H1 (cell line): ENCODE results near the gene CPPED1. TPM values are rescaled to one million over a fixed set of nuclear protein-coding genes. Genes with fewer than 3 reads are reported as not detected.
"Not testable (repeated sequence)": the region's sequence is repeated elsewhere in the genome, so short reads cannot be mapped to it uniquely, and the experiment has no call there.

ENCODE experiments used
- CTCF ChIA-PET: fragments of 300-600 bp; sonication (Branson Sonifier 250); formaldehyde crosslinking; loops from one replicate; lab custom pipeline; 2021; ENCODE audit not compliant: partially characterized antibody; lab: Charles Lee
- POLR2A ChIA-PET: fragments of 300-600 bp; sonication (Branson Sonifier 250); formaldehyde crosslinking; loops from one replicate; lab custom pipeline; 2021; ENCODE audit warnings: inconsistent platforms; ENCODE audit not compliant: partially characterized antibody; lab: Charles Lee
- DNase-seq, 2 experiments: peaks; one replicate each; pipeline versions ENCODE4 v3.0.0 to v3.0.0-alpha.2; 2010 to 2022; ENCODE audit warnings: low spot score in 2 of 2, low read depth in 1 of 2, mixed read lengths in 1 of 2
- FAIRE-seq: peaks from 2 replicates; lab custom pipeline; 2011; peaks lifted over from hg19 to GRCh38; lab: Jason Lieb, UNC
- H2AFZ ChIP-seq: 2 replicates; pipeline ENCODE4 v1.8.1; 2012; ENCODE audit warnings: low read length, inconsistent platforms
- H2AK5ac ChIP-seq: 2 replicates; pipeline ENCODE4 v1.6.1; 2013; ENCODE audit warnings: low read depth, low read length
- H2BK120ac ChIP-seq: replicated peaks from 2 replicates; pipeline ENCODE3; 2013; ENCODE audit warnings: low read depth, low read length, inconsistent platforms
- H2BK12ac ChIP-seq: 2 replicates; pipeline ENCODE4 v1.6.1; 2013; ENCODE audit warnings: low read depth, low read length
- H2BK15ac ChIP-seq: 2 replicates; pipeline ENCODE4 v1.6.1; 2013; ENCODE audit warnings: low read length
- H2BK20ac ChIP-seq: 2 replicates; pipeline ENCODE4 v1.6.1; 2013; ENCODE audit warnings: low read length
- H2BK5ac ChIP-seq: 2 replicates; pipeline ENCODE4 v1.6.1; 2013; ENCODE audit warnings: low read depth, low read length
- H3K14ac ChIP-seq: 2 replicates; pipeline ENCODE4 v1.6.1; 2013; ENCODE audit warnings: inconsistent platforms; ENCODE audit not compliant: insufficient read length
- H3K18ac ChIP-seq: 2 replicates; pipeline ENCODE4 v1.6.1; 2013; ENCODE audit warnings: low read length; ENCODE audit errors: extremely low read depth
- H3K23ac ChIP-seq: 2 replicates; pipeline ENCODE4 v1.6.1; 2013; ENCODE audit warnings: inconsistent platforms; ENCODE audit not compliant: insufficient read length
- H3K23me2 ChIP-seq: 2 replicates; pipeline ENCODE4 v1.6.1; 2013; ENCODE audit warnings: low read depth, low read length
- H3K27ac ChIP-seq: 2 replicates; pipeline ENCODE4 v1.6.1; 2011; ENCODE audit warnings: low read depth, low read length, inconsistent platforms
- H3K27me3 ChIP-seq, 4 experiments: replicated peaks in 1 of 4; 1 replicate in 1 of 4; 2 replicates in 3 of 4; pipeline versions ENCODE4 v1.6.1 to v1.8.1; 2011 to 2013; ENCODE audit warnings: low read length in 3 of 4, mild to moderate bottlenecking in 3 of 4, inconsistent platforms in 2 of 4, mixed read lengths in 2 of 4, moderate library complexity in 1 of 4; ENCODE audit not compliant: control insufficient read depth in 3 of 4, insufficient read depth in 3 of 4; ENCODE audit errors: extremely low read depth in 1 of 4
- H3K36me3 ChIP-seq, 4 experiments: 2 replicates each; pipeline versions ENCODE4 v1.6.1 to v1.8.1; 2011 to 2013; ENCODE audit warnings: mild to moderate bottlenecking in 4 of 4, low read length in 3 of 4, moderate library complexity in 2 of 4, control low read depth in 1 of 4, inconsistent platforms in 1 of 4; ENCODE audit not compliant: insufficient read depth in 4 of 4, control insufficient read depth in 2 of 4
- H3K4ac ChIP-seq: replicated peaks from 2 replicates; pipeline ENCODE3; 2013; ENCODE audit warnings: low read length, low read depth, mixed read lengths, inconsistent platforms; ENCODE audit not compliant: insufficient read length
- H3K4me1 ChIP-seq, 4 experiments: replicated peaks in 1 of 4; 1 replicate in 1 of 4; 2 replicates in 3 of 4; pipeline versions ENCODE4 v1.6.1 to v1.8.1; 2011 to 2013; ENCODE audit warnings: low read length in 3 of 4, inconsistent platforms in 2 of 4, mixed read lengths in 1 of 4; ENCODE audit not compliant: insufficient read depth in 4 of 4, control insufficient read depth in 3 of 4
- H3K4me2 ChIP-seq, 2 experiments: 2 replicates each; pipeline versions ENCODE4 v1.6.1 to v1.8.1; 2011 to 2013; ENCODE audit warnings: low read depth in 2 of 2, low read length in 2 of 2, control low read depth in 1 of 2, inconsistent platforms in 1 of 2, mild to moderate bottlenecking in 1 of 2; ENCODE audit not compliant: insufficient read depth in 1 of 2
- H3K4me3 ChIP-seq, 4 experiments: fragments of 200-600, 300-600 bp in 1 of 4; sonication (generic), shearing (Covaris generic), sonication (Bioruptor Twin) in 1 of 4; 2 replicates each; pipeline versions ENCODE4 v1.5.1 to v1.8.1; 2011 to 2016; ENCODE audit warnings: low read length in 4 of 4, low read depth in 3 of 4, control low read depth in 2 of 4, inconsistent platforms in 2 of 4, mild to moderate bottlenecking in 2 of 4, mixed read lengths in 1 of 4, moderate library complexity in 1 of 4; ENCODE audit not compliant: insufficient read depth in 2 of 4; ENCODE audit errors: extremely low read depth in 1 of 4
- H3K56ac ChIP-seq: replicated peaks from 2 replicates; pipeline ENCODE3; 2013; ENCODE audit warnings: low read depth, mild to moderate bottlenecking, mixed read lengths, low read length, inconsistent platforms; ENCODE audit not compliant: insufficient read length
- H3K79me1 ChIP-seq: 2 replicates; pipeline ENCODE4 v1.6.1; 2013; ENCODE audit warnings: low read depth, low read length, control low read depth
- H3K79me2 ChIP-seq, 2 experiments: 2 replicates each; pipeline versions ENCODE4 v1.6.1 to v1.8.1; 2012 to 2013; ENCODE audit warnings: low read length in 2 of 2, mild to moderate bottlenecking in 2 of 2, inconsistent platforms in 1 of 2; ENCODE audit not compliant: insufficient read depth in 2 of 2, control insufficient read depth in 1 of 2
- H3K9ac ChIP-seq, 4 experiments: replicated peaks in 1 of 4; 1 replicate in 1 of 4; 2 replicates in 3 of 4; pipeline versions ENCODE4 v1.6.1 to v1.8.1; 2011 to 2013; ENCODE audit warnings: low read depth in 3 of 4, low read length in 3 of 4, control low read depth in 2 of 4, mild to moderate bottlenecking in 2 of 4, moderate library complexity in 2 of 4, inconsistent platforms in 1 of 4; ENCODE audit errors: extremely low read depth in 1 of 4
- H3K9me3 ChIP-seq, 2 experiments: 2 replicates each; pipeline versions ENCODE4 v1.6.1 to v1.8.1; 2012 to 2013; ENCODE audit warnings: mild to moderate bottlenecking in 2 of 2, moderate library complexity in 2 of 2, control low read depth in 1 of 2, inconsistent platforms in 1 of 2, low read depth in 1 of 2, low read length in 1 of 2, mixed read lengths in 1 of 2; ENCODE audit not compliant: insufficient read depth in 2 of 2
- H4K20me1 ChIP-seq, 2 experiments: replicated peaks in 1 of 2; 2 replicates each; pipeline versions ENCODE3 to v1.8.1; 2011 to 2013; ENCODE audit warnings: inconsistent platforms in 2 of 2, low read length in 2 of 2, mild to moderate bottlenecking in 1 of 2; ENCODE audit not compliant: insufficient read depth in 2 of 2, control insufficient read depth in 1 of 2
- H4K5ac ChIP-seq: 2 replicates; pipeline ENCODE4 v1.6.1; 2013; ENCODE audit warnings: low read length, low read depth, mixed read lengths, inconsistent platforms; ENCODE audit not compliant: insufficient read length
- H4K8ac ChIP-seq: 2 replicates; pipeline ENCODE4 v1.8.0; 2013; ENCODE audit warnings: mild to moderate bottlenecking, moderate library complexity, low read length, inconsistent platforms; ENCODE audit not compliant: insufficient read depth; ENCODE audit errors: extremely low read depth
- H4K91ac ChIP-seq: replicated peaks from 2 replicates; pipeline ENCODE3; 2013; ENCODE audit warnings: low read length, mixed read lengths, inconsistent platforms; ENCODE audit not compliant: insufficient read length
- WGBS, 2 experiments: shearing (Covaris generic) in 1 of 2; methylation state at CpG; one replicate each; pipeline versions ENCODE4 v1.1.6 to v1.1.7; 2013 to 2015; ENCODE audit warnings: low lambda C conversion rate in 2 of 2, mixed read lengths in 2 of 2, inconsistent platforms in 1 of 2, low coverage in 1 of 2, missing lambda C conversion rate in 1 of 2; ENCODE audit not compliant: insufficient replicate concordance in 2 of 2, insufficient coverage in 1 of 2, insufficient read length in 1 of 2; ENCODE audit errors: extremely low coverage in 1 of 2, missing lambda C conversion rate in 1 of 2; 5-methylcytosine and 5-hydroxymethylcytosine counted together
- polyA plus RNA-seq, 7 experiments: library from polyadenylated mRNA; depleted of rRNA in 3 of 7; stranded (reverse) in 5 of 7; unstranded in 2 of 7; fragments of >200 nt in 5 of 7; fragments of 200-250 nt in 2 of 7; gene quantifications; 1 replicate in 5 of 7; 2 replicates in 1 of 7; 4 replicates in 1 of 7; pipeline versions ENCODE4 v1.2.1 to v1.2.3, GENCODE V29; 2011 to 2013; ENCODE audit warnings: missing spikeins in 2 of 7, mixed read lengths in 2 of 7
- total RNA-seq: library from RNA; stranded (reverse); fragmentation: NEBNext Ultra II Directional; extraction: Animal tissue kit (Norgen Biotek cat#: 25700); gene quantifications from 2 replicates; pipeline ENCODE4 v1.2.1, GENCODE V29; 2021

Gene CPPED1
- total and polyA plus RNA-seq, 2 of the 8 experiments (the other 6 are each of a cell fraction or from before 2014, with no cell fraction given) = 3.5 to 11.2 TPM

- H2BK20ac ChIP-seq, POLR2A ChIA-PET, H2BK15ac ChIP-seq, H4K8ac ChIP-seq, DNase-seq, H4K20me1 ChIP-seq, H3K36me3 ChIP-seq, H3K18ac ChIP-seq, H2BK120ac ChIP-seq, H3K4me3 ChIP-seq, H3K27me3 ChIP-seq, H3K56ac ChIP-seq, H3K4me1 ChIP-seq, H3K9me3 ChIP-seq, H3K23me2 ChIP-seq, H2BK5ac ChIP-seq, H2BK12ac ChIP-seq, H3K27ac ChIP-seq, H2AFZ ChIP-seq, H3K14ac ChIP-seq, FAIRE-seq, H3K9ac ChIP-seq, H3K79me1 ChIP-seq, H3K4ac ChIP-seq, H4K5ac ChIP-seq, H4K91ac ChIP-seq, H3K79me2 ChIP-seq, H2AK5ac ChIP-seq, H3K23ac ChIP-seq, H3K4me2 ChIP-seq: not testable (repeated sequence)
- CTCF ChIA-PET = interaction anchor here (0.6 kb wide), 1 partner anchor 20 kb away, joined by 3 read pairs; no protein-coding TSS in a partner anchor
- 97% methylated on average over 4 of the region's 5 CpGs; no CpG with 5 or more reads in 1 of the 2 experiments for WGBS, 2 experiments
These were observed 9.6 kb upstream of the CPPED1 start for GRCh38 chr16:12813321-12813720.
